ENCODE results near the gene TPCN1.
A peak's percentile ranks its signal among the peaks of the same experiment; 100 is the strongest.

GRCh38 chr12:113184900-113185179, 36.4 kb upstream of the TPCN1 start:
- TF ChIP-seq, protein P1, sequence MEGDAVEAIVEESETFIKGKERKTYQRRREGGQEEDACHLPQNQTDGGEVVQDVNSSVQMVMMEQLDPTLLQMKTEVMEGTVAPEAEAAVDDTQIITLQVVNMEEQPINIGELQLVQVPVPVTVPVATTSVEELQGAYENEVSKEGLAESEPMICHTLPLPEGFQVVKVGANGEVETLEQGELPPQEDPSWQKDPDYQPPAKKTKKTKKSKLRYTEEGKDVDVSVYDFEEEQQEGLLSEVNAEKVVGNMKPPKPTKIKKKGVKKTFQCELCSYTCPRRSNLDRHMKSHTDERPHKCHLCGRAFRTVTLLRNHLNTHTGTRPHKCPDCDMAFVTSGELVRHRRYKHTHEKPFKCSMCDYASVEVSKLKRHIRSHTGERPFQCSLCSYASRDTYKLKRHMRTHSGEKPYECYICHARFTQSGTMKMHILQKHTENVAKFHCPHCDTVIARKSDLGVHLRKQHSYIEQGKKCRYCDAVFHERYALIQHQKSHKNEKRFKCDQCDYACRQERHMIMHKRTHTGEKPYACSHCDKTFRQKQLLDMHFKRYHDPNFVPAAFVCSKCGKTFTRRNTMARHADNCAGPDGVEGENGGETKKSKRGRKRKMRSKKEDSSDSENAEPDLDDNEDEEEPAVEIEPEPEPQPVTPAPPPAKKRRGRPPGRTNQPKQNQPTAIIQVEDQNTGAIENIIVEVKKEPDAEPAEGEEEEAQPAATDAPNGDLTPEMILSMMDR (IDR thresholded peaks at IDR 0.05): no peak
- TF ChIP-seq POLR2A (IDR thresholded peaks at IDR 0.05): peak; percentile 30
- no peak for TF ChIP-seq EP300 (IDR thresholded peaks at IDR 0.05)

All from ovary (tissue), 3 donors.